Suprapubic skin (tissue), 4 donors: ENCODE measurements around the gene CX3CR1. TPM values are rescaled to one million over a fixed set of nuclear protein-coding genes. Genes with fewer than 3 reads are reported as not detected.

ENCODE experiments used
- DNase-seq, 2 donors: peaks; one replicate each; pipeline ENCODE4 v3.0.0-alpha.2; 2019; ENCODE audit warnings: low spot score in 2 of 2
- H3K27ac ChIP-seq: fragments of 200-600 bp; sonication (generic); one replicate; pipeline ENCODE4 v1.5.1; 2019
- H3K27me3 ChIP-seq: fragments of 200-600 bp; sonication (generic); one replicate; pipeline ENCODE4 v1.5.1; 2019
- H3K36me3 ChIP-seq: fragments of 200-600 bp; sonication (generic); one replicate; pipeline ENCODE4 v1.5.1; 2019
- H3K4me1 ChIP-seq: fragments of 200-600 bp; sonication (generic); one replicate; pipeline ENCODE4 v1.5.1; 2019
- H3K4me3 ChIP-seq: fragments of 200-600 bp; sonication (generic); one replicate; pipeline ENCODE4 v1.5.1; 2019; ENCODE audit warnings: mild to moderate bottlenecking
- H3K9me3 ChIP-seq: fragments of 200-600 bp; sonication (generic); one replicate; pipeline ENCODE4 v1.5.1; 2019
- EP300 ChIP-seq: sonication (generic); formaldehyde crosslinking; IDR thresholded peaks from one replicate; pipeline ENCODE4 v1.6.1; 2017; ENCODE audit warnings: antibody characterized with exemption
- POLR2A ChIP-seq, 2 donors: fragments of 450-650 bp; IDR thresholded peaks; one replicate each; pipeline ENCODE4 v1.6.1; 2017; ENCODE audit warnings: antibody characterized with exemption in 2 of 2, mild to moderate bottlenecking in 2 of 2, moderate library complexity in 2 of 2
- POLR2AphosphoS5 ChIP-seq, 3 donors: sonication (generic); formaldehyde crosslinking; IDR thresholded peaks; one replicate each; pipeline ENCODE4 v1.6.1; 2017; ENCODE audit warnings: antibody characterized with exemption in 3 of 3
- WGBS: methylation state at CpG from one replicate; pipeline ENCODE4 v1.1.5; 2018; 5-methylcytosine and 5-hydroxymethylcytosine counted together
- total RNA-seq, 4 donors: library from RNA; depleted of rRNA; stranded (reverse); fragments of >200 nt; gene quantifications; one replicate each; pipeline ENCODE4 v1.1.0, GENCODE V29; 2016
- TF ChIP-seq, protein P1 (sequence below), 2 donors: fragments of 200-600 bp in 1 of 2; fragments of 450-650 bp in 1 of 2; sonication (generic) in 1 of 2; IDR thresholded peaks; one replicate each; pipeline ENCODE4 v1.5.1; 2016 to 2019; ENCODE audit warnings: antibody characterized with exemption in 2 of 2, mild to moderate bottlenecking in 1 of 2, moderate library complexity in 1 of 2

The CX3CR1 gene
- total RNA-seq, 4 donors from 2014 or later = 0.60 to 1.4 (median 1.1) TPM

GRCh38 chr3:39216176-39216790 is 63.6 kb downstream of the CX3CR1 start:
- H3K27me3 ChIP-seq = no peaks in the 10 kb centered on the region
- H3K4me1 ChIP-seq = no peaks in the 10 kb centered on the region
- DNase-seq = no peak
- TF ChIP-seq POLR2A (IDR thresholded peaks at IDR 0.05) (no peak), POLR2AphosphoS5 (IDR thresholded peaks at IDR 0.05) (no peak), EP300 (no peak)
- TF ChIP-seq, protein P1, sequence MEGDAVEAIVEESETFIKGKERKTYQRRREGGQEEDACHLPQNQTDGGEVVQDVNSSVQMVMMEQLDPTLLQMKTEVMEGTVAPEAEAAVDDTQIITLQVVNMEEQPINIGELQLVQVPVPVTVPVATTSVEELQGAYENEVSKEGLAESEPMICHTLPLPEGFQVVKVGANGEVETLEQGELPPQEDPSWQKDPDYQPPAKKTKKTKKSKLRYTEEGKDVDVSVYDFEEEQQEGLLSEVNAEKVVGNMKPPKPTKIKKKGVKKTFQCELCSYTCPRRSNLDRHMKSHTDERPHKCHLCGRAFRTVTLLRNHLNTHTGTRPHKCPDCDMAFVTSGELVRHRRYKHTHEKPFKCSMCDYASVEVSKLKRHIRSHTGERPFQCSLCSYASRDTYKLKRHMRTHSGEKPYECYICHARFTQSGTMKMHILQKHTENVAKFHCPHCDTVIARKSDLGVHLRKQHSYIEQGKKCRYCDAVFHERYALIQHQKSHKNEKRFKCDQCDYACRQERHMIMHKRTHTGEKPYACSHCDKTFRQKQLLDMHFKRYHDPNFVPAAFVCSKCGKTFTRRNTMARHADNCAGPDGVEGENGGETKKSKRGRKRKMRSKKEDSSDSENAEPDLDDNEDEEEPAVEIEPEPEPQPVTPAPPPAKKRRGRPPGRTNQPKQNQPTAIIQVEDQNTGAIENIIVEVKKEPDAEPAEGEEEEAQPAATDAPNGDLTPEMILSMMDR (IDR thresholded peaks at IDR 0.05) = no peak
- no peak overlapping the region for H3K27ac ChIP-seq
- no peaks in the 10 kb centered on the region for H3K36me3 ChIP-seq
- 76% methylated on average over 2 of the region's 2 CpGs for WGBS
- no peaks in the 10 kb centered on the region for H3K9me3 ChIP-seq
- no peak overlapping the region for H3K4me3 ChIP-seq

DNA sequence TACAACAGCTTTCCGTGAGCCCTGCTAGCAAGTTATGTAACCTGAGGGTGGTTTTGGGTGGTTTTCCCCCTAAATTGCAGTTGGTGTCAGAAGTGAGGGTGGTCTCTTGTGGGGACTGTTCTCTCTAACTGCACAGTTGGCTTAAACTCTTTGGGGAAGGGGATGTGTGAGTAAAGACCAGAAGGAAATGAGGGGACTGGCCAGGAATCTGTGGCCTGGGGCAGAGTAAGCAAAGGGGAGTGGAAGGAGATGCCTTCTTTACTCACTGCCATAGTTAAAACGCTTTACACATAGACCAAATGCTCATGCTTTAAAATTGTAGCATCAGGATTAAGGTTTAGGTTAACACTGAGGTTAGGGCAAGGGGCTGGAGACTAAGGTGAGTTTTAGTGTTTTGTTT is 66.2 kb downstream of the CX3CR1 start:
- no peak for DNase-seq

More for the DNA sequence above, 66.2 kb downstream of the CX3CR1 start:
- no peaks in the 10 kb centered on the region for H3K9me3 ChIP-seq
- H3K4me3 ChIP-seq = no peak overlapping the region
- no peak for TF ChIP-seq EP300
- TF ChIP-seq POLR2A (IDR thresholded peaks at IDR 0.05) = no peak
- TF ChIP-seq, protein P1 (IDR thresholded peaks at IDR 0.05) = no peak
- TF ChIP-seq POLR2AphosphoS5 (IDR thresholded peaks at IDR 0.05) = no peak
- no peaks in the 10 kb centered on the region for H3K27me3 ChIP-seq
- H3K27ac ChIP-seq = no peak overlapping the region
- no peaks in the 10 kb centered on the region for H3K36me3 ChIP-seq
- no peaks in the 10 kb centered on the region for H3K4me1 ChIP-seq
- 57% methylated on average over 2 of the region's 2 CpGs for WGBS

Other genes starting within 250 kb of the CX3CR1 start
- under 1 TPM; 0.10 to 0.64 (median 0.21) TPM for gene SCN11A, start 228.1 kb downstream of the CX3CR1 start, total RNA-seq
- 10 to 100 TPM; 18.3 to 49.3 (median 25.2) TPM for gene WDR48, start 228.0 kb downstream of the CX3CR1 start, total RNA-seq
- 100 to 1,000 TPM in 1 of 4 donors, 10 to 100 TPM in 3; 51.3 to 101 (median 73.8) TPM for gene GORASP1, start 172.4 kb downstream of the CX3CR1 start, total RNA-seq
- 10 to 100 TPM in 1 of 4 donors, 1 to 10 TPM in 3; 1.2 to 11.0 (median 4.7) TPM for gene TTC21A, start 172.4 kb downstream of the CX3CR1 start, total RNA-seq
- 100 to 1,000 TPM in 2 of 4 donors, 10 to 100 TPM in 2; 69.1 to 234 (median 156) TPM for gene CSRNP1, start 126.4 kb downstream of the CX3CR1 start, total RNA-seq
- gene XIRP1, start 87.4 kb downstream of the CX3CR1 start, total RNA-seq = not detected
- gene CCR8, start 49.7 kb upstream of the CX3CR1 start, total RNA-seq = not detected
- gene SLC25A38, start 103.3 kb upstream of the CX3CR1 start, total RNA-seq = 10 to 100 TPM; 14.8 to 19.6 (median 15.7) TPM
- 1,000 to 10,000 TPM in 3 of 4 donors, 100 to 1,000 TPM in 1; 758 to 1,526 (median 1,196) TPM for gene RPSA, start 126.7 kb upstream of the CX3CR1 start, total RNA-seq
- not detected for gene MOBP, start 187.6 kb upstream of the CX3CR1 start, total RNA-seq